GM23338 (cell line): ENCODE results near the gene SPP2. TPM values are rescaled to one million over a fixed set of nuclear protein-coding genes. Genes with fewer than 3 reads are reported as not detected.

Experiments used
- ATAC-seq: fragments of 200-7000 bp; cut with Tn5 transposase; 3 replicates; pipeline ENCODE4 v1.9.1; 2020
- DNase-seq: peaks from one replicate; pipeline ENCODE4 v3.0.0-alpha.2; 2015; ENCODE audit warnings: low spot score
- H2AFZ ChIP-seq: fragments of 200-600 bp; sonication (generic); 2 replicates; pipeline ENCODE4 v1.8.0; 2016; ENCODE audit warnings: antibody characterized with exemption, mild to moderate bottlenecking, moderate library complexity
- H3F3A ChIP-seq: fragments of 200-600 bp; sonication (generic); replicated peaks from 2 replicates; pipeline ENCODE4 v1.8.0; 2017; ENCODE audit warnings: antibody characterized with exemption, mixed run types, low read depth
- H3K27ac ChIP-seq: fragments of 200-600 bp; sonication (generic); 2 replicates; pipeline ENCODE4 v1.6.1; 2016; ENCODE audit warnings: low read depth
- H3K27me3 ChIP-seq: fragments of 200-600 bp; sonication (generic); 2 replicates; pipeline ENCODE4 v1.8.0; 2016; ENCODE audit warnings: mild to moderate bottlenecking, mixed run types, moderate library complexity; ENCODE audit not compliant: insufficient read depth
- H3K36me3 ChIP-seq: fragments of 200-600 bp; sonication (generic); 2 replicates; pipeline ENCODE4 v1.8.0; 2016; ENCODE audit warnings: mild to moderate bottlenecking; ENCODE audit not compliant: insufficient read depth
- H3K4me1 ChIP-seq: fragments of 200-600 bp; sonication (generic); 2 replicates; pipeline ENCODE4 v1.8.0; 2016; ENCODE audit warnings: mild to moderate bottlenecking, moderate library complexity; ENCODE audit not compliant: insufficient read depth
- H3K4me2 ChIP-seq: fragments of 200-600 bp; sonication (generic); 2 replicates; pipeline ENCODE4 v1.7.1; 2017; ENCODE audit warnings: mixed run types
- H3K4me3 ChIP-seq: fragments of 200-600 bp; sonication (generic); 2 replicates; pipeline ENCODE4 v1.6.1; 2016; ENCODE audit warnings: mixed run types
- H3K79me2 ChIP-seq: fragments of 200-600 bp; sonication (generic); replicated peaks from 2 replicates; pipeline ENCODE4 v1.8.0; 2017; ENCODE audit warnings: mild to moderate bottlenecking; ENCODE audit not compliant: insufficient read depth
- H3K9me2 ChIP-seq: fragments of 200-600 bp; sonication (generic); 2 replicates; pipeline ENCODE4 v1.8.0; 2017; ENCODE audit not compliant: insufficient read depth
- H4K20me1 ChIP-seq: fragments of 200-600 bp; sonication (generic); replicated peaks from 2 replicates; pipeline ENCODE4 v1.8.0; 2017; ENCODE audit warnings: mild to moderate bottlenecking; ENCODE audit not compliant: insufficient read depth
- H3K27ac Mint-ChIP-seq: 2 replicates; pipeline ENCODE4 v1.8.0; 2020; ENCODE audit warnings: inconsistent platforms, mild to moderate bottlenecking, moderate library complexity, mixed read lengths
- H3K27me3 Mint-ChIP-seq: 3 replicates; pipeline ENCODE4 v1.8.0; 2022; ENCODE audit warnings: low read depth, mild to moderate bottlenecking, moderate library complexity, mixed read lengths, inconsistent platforms; ENCODE audit not compliant: insufficient read depth, poor library complexity
- H3K36me3 Mint-ChIP-seq: 3 replicates; pipeline ENCODE4 v1.8.0; 2021; ENCODE audit warnings: low read depth, mild to moderate bottlenecking, inconsistent platforms, moderate library complexity, mixed read lengths
- H3K4me1 Mint-ChIP-seq: 3 replicates; pipeline ENCODE4 v1.8.0; 2020; ENCODE audit warnings: mild to moderate bottlenecking, inconsistent platforms, mixed read lengths
- H3K4me3 Mint-ChIP-seq: 3 replicates; pipeline ENCODE4 v1.8.0; 2021; ENCODE audit warnings: moderate library complexity, mild to moderate bottlenecking, inconsistent platforms, mixed read lengths
- H3K9me3 Mint-ChIP-seq: 3 replicates; pipeline ENCODE4 v1.8.0; 2020; ENCODE audit warnings: moderate library complexity, mild to moderate bottlenecking, inconsistent platforms, mixed read lengths
- CREB1 ChIP-seq: fragments of 250-450 bp; sonication (Bioruptor Pico); IDR thresholded peaks from 2 replicates; pipeline ENCODE4 v1.5.0; 2020; ENCODE audit warnings: low read depth, mild to moderate bottlenecking, moderate library complexity
- ETS1 ChIP-seq: IDR thresholded peaks from 2 replicates; pipeline ENCODE4 v1.6.1; 2016; ENCODE audit warnings: antibody characterized with exemption
- EZH2 ChIP-seq: fragments of 200-600 bp; sonication (generic); IDR thresholded peaks from one replicate; pipeline ENCODE4 v1.8.0; 2017; ENCODE audit warnings: antibody characterized with exemption, mild to moderate bottlenecking, low read depth; ENCODE audit not compliant: unreplicated experiment
- EZH2phosphoT487 ChIP-seq: fragments of 200-600 bp; sonication (generic); IDR thresholded peaks from one replicate; pipeline ENCODE4 v1.8.1; 2018; ENCODE audit warnings: antibody characterized with exemption; ENCODE audit not compliant: unreplicated experiment
- JUNB ChIP-seq: IDR thresholded peaks from one replicate; pipeline ENCODE4 v1.6.1; 2016; ENCODE audit warnings: antibody characterized with exemption; ENCODE audit not compliant: unreplicated experiment
- POLR2AphosphoS5 ChIP-seq: IDR thresholded peaks from 2 replicates; pipeline ENCODE4 v1.6.1; 2016; ENCODE audit warnings: antibody characterized with exemption, low read depth
- STAT1 ChIP-seq: IDR thresholded peaks from one replicate; pipeline ENCODE4 v1.6.1; 2016; ENCODE audit warnings: antibody characterized with exemption; ENCODE audit not compliant: unreplicated experiment
- ZNF114 ChIP-seq: fragments of 250-450 bp; sonication (Bioruptor Pico); IDR thresholded peaks from 2 replicates; pipeline ENCODE4 v1.5.0; 2020; ENCODE audit warnings: mild to moderate bottlenecking, moderate library complexity
- ZNF331 ChIP-seq: fragments of 250-450 bp; sonication (Bioruptor Pico); IDR thresholded peaks from 2 replicates; pipeline ENCODE4 v1.5.0; 2020; ENCODE audit warnings: low read depth, mild to moderate bottlenecking, moderate library complexity
- ZNF462 ChIP-seq: fragments of 250-450 bp; sonication (Bioruptor Pico); IDR thresholded peaks from 2 replicates; pipeline ENCODE4 v1.5.0; 2020; ENCODE audit warnings: mild to moderate bottlenecking, moderate library complexity
- polyA plus RNA-seq: library from polyadenylated mRNA; unstranded; fragments of >200 nt; fragmentation: Nextera tagmentation; extraction: Ambion mirVana; gene quantifications from 2 replicates; pipeline ENCODE4 v1.2.1, GENCODE V29; 2016
- total RNA-seq: library from RNA; depleted of rRNA; stranded (reverse); fragments of >200 nt; shearing (Covaris generic); gene quantifications from 2 replicates; pipeline ENCODE4 v1.2.3, GENCODE V29; 2014

The SPP2 gene
- total and polyA plus RNA-seq, 2 experiments from 2014 or later: not detected

- TF ChIP-seq ZNF462 (CRISPR knock-in tag): no peak
- TF ChIP-seq JUNB: no peak
- TF ChIP-seq POLR2AphosphoS5: no peak
Measured at GRCh38 chr2:234099266-234099665, 48.8 kb downstream of the SPP2 start (continued).

GRCh38 chr2:234100686-234101085, 50.2 kb downstream of the SPP2 start:
- H3K4me1 ChIP-seq: no peaks in the 10 kb centered on the region
- no peaks in the 10 kb centered on the region for H4K20me1 ChIP-seq
- no peaks in the 10 kb centered on the region for H3K36me3 ChIP-seq
- no peaks in the 10 kb centered on the region for H3K9me3 Mint-ChIP-seq
- no peak overlapping the region for H3K4me3 Mint-ChIP-seq
- no peaks in the 10 kb centered on the region for H3K4me1 Mint-ChIP-seq
- ATAC-seq (no peak), DNase-seq (no peak)
- H3K27ac Mint-ChIP-seq: no peak overlapping the region
- H2AFZ ChIP-seq: no peak overlapping the region
- H3K79me2 ChIP-seq: no peaks in the 10 kb centered on the region
- H3K27ac ChIP-seq: no peak overlapping the region
- H3K36me3 Mint-ChIP-seq: no peaks in the 10 kb centered on the region
- no peaks in the 10 kb centered on the region for H3K9me2 ChIP-seq
- H3K27me3 Mint-ChIP-seq: no peaks in the 10 kb centered on the region
- H3K4me2 ChIP-seq: no peak overlapping the region
- H3F3A ChIP-seq: no peaks in the 10 kb centered on the region
- H3K4me3 ChIP-seq: no peak overlapping the region
- no peaks in the 10 kb centered on the region for H3K27me3 ChIP-seq
- no peak for TF ChIP-seq ZNF462 (CRISPR knock-in tag)
- no peak for TF ChIP-seq EZH2
- TF ChIP-seq EZH2phosphoT487: no peak
- no peak for TF ChIP-seq STAT1
- TF ChIP-seq CREB1 (CRISPR knock-in tag): no peak
- TF ChIP-seq ZNF114 (CRISPR knock-in tag): no peak
- no peak for TF ChIP-seq ZNF331 (CRISPR knock-in tag)
- no peak for TF ChIP-seq ETS1
